Transverse colon (tissue), 4 donors: Measurements from ENCODE around the gene SMTNL2.

Experiments used
- POLR2AphosphoS5 ChIP-seq, 3 donors: sonication (generic); formaldehyde crosslinking; IDR thresholded peaks; one replicate each; pipeline ENCODE4 v1.6.1; 2016; ENCODE audit warnings: antibody characterized with exemption in 3 of 3
- TF ChIP-seq, protein P1 (sequence below), 5 experiments: fragments of 200-600 bp in 3 of 5; fragments of 450-650 bp in 2 of 5; sonication (generic) in 3 of 5; IDR thresholded peaks; 1 replicate in 2 of 5; 2 replicates in 3 of 5; pipeline ENCODE4 v1.5.1; 2016 to 2017; ENCODE audit warnings: antibody characterized with exemption in 5 of 5, inconsistent platforms in 3 of 5, mild to moderate bottlenecking in 2 of 5, moderate library complexity in 1 of 5

DNA sequence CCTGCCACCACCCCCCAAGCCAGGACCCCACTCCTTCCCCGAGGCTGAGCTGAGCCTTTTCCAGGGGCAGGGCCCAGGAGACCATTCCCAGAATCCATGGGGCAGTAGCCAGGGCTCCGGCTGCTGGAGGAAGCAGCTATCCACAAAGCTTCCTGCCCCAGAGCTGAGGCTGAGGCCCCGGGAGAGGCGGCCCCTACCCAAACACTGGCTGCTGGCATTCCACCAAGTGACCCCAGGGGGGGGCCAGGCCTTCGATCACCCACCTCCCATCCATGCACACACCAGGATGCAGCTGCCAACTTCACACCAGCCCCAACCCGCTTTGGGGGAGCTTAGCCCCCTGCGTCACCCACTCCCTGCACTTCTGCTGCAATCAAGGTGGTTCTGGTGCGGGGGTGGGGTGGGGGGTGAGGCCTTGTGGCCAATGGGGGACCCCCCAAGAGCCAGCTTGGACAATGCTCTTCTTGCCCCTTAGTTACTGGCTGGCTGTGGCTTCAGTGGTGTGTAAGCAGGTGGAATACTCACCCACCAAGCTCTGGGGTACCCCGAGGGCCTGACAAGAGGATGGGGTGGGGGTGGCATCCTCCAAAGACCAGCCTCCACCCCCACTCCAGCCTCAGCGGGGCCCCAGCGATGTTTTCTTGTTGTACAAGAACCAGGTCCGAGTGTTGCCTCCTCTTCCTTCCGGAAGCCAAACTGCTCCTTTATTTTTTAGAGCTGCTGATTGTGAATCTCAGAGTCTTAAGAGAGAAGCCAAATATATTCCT lies 45.9 kb upstream of the SMTNL2 start:
- TF ChIP-seq, protein P1, sequence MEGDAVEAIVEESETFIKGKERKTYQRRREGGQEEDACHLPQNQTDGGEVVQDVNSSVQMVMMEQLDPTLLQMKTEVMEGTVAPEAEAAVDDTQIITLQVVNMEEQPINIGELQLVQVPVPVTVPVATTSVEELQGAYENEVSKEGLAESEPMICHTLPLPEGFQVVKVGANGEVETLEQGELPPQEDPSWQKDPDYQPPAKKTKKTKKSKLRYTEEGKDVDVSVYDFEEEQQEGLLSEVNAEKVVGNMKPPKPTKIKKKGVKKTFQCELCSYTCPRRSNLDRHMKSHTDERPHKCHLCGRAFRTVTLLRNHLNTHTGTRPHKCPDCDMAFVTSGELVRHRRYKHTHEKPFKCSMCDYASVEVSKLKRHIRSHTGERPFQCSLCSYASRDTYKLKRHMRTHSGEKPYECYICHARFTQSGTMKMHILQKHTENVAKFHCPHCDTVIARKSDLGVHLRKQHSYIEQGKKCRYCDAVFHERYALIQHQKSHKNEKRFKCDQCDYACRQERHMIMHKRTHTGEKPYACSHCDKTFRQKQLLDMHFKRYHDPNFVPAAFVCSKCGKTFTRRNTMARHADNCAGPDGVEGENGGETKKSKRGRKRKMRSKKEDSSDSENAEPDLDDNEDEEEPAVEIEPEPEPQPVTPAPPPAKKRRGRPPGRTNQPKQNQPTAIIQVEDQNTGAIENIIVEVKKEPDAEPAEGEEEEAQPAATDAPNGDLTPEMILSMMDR (IDR thresholded peaks at IDR 0.05) = no peak
- no peak for TF ChIP-seq POLR2AphosphoS5 (IDR thresholded peaks at IDR 0.05)
